Tibial nerve (tissue), 3 donors: ENCODE results near the gene MED12L.

ENCODE experiments used
- CTCF ChIP-seq, 5 experiments: fragments of 200-600 bp in 3 of 5; fragments of 450-650 bp in 2 of 5; sonication (generic) in 3 of 5; IDR thresholded peaks; one replicate each; pipeline ENCODE4 v1.5.1; 2016 to 2019; ENCODE audit warnings: antibody characterized with exemption in 5 of 5, mild to moderate bottlenecking in 3 of 5, moderate library complexity in 2 of 5
- POLR2A ChIP-seq, 2 donors: fragments of 450-650 bp; IDR thresholded peaks; one replicate each; pipeline ENCODE4 v1.6.1; 2017; ENCODE audit warnings: antibody characterized with exemption in 2 of 2, mild to moderate bottlenecking in 2 of 2, moderate library complexity in 2 of 2

GRCh38 chr3:151421938-151422337 is 336.5 kb downstream of the MED12L start:
- TF ChIP-seq POLR2A (IDR thresholded peaks at IDR 0.05) (no peak), CTCF (IDR thresholded peaks at IDR 0.05) (no peak)
